Kidney (tissue), 14 donors: Measurements from ENCODE around the gene OR6C76. TPM values are rescaled to one million over a fixed set of nuclear protein-coding genes. Genes with fewer than 3 reads are reported as not detected.
"Not testable (repeated sequence)": the region's sequence is repeated elsewhere in the genome, so short reads cannot be mapped to it uniquely, and the experiment has no call there.

Experiments
- DNase-seq, 5 donors: peaks; one replicate each; pipeline ENCODE4 v3.0.0-alpha.2; 2013 to 2020
- FAIRE-seq: peaks from 2 replicates; lab custom pipeline; 2012; peaks lifted over from hg19 to GRCh38; lab: Jason Lieb, UNC
- H3K27ac ChIP-seq, 2 donors: one replicate each; pipeline ENCODE4 v1.7.0; 2013; ENCODE audit warnings: low read depth in 2 of 2, low read length in 2 of 2, inconsistent platforms in 1 of 2
- H3K27me3 ChIP-seq: one replicate; pipeline ENCODE4 v1.7.1; 2013; ENCODE audit warnings: low read length, inconsistent platforms; ENCODE audit not compliant: control insufficient read depth, insufficient read depth
- H3K36me3 ChIP-seq, 3 donors: one replicate each; pipeline versions ENCODE4 v1.7.0 to v1.7.1; 2013; ENCODE audit warnings: low read length in 3 of 3, control low read depth in 1 of 3, inconsistent platforms in 1 of 3; ENCODE audit not compliant: insufficient read depth in 3 of 3, control insufficient read depth in 2 of 3
- H3K4me1 ChIP-seq, 3 donors: one replicate each; pipeline versions ENCODE4 v1.7.0 to v1.7.1; 2013; ENCODE audit warnings: low read length in 3 of 3, inconsistent platforms in 1 of 3, low read depth in 1 of 3; ENCODE audit not compliant: control insufficient read depth in 2 of 3, insufficient read depth in 2 of 3
- H3K4me3 ChIP-seq, 3 donors: one replicate each; pipeline versions ENCODE4 v1.7.0 to v1.8.1; 2013; ENCODE audit warnings: low read length in 3 of 3, control low read depth in 1 of 3, inconsistent platforms in 1 of 3
- H3K9ac ChIP-seq, 3 donors: one replicate each; pipeline versions ENCODE4 v1.7.0 to v1.7.1; 2013; ENCODE audit warnings: low read length in 3 of 3, control low read depth in 1 of 3, inconsistent platforms in 1 of 3
- H3K9me3 ChIP-seq, 3 donors: one replicate each; pipeline versions ENCODE4 v1.7.0 to v1.7.1; 2013; ENCODE audit warnings: low read length in 3 of 3, control low read depth in 1 of 3, inconsistent platforms in 1 of 3; ENCODE audit not compliant: control insufficient read depth in 2 of 3, insufficient read depth in 1 of 3
- CTCF ChIP-seq: IDR thresholded peaks from 3 replicates; pipeline ENCODE4 v1.5.1; 2012; ENCODE audit warnings: mild to moderate bottlenecking, moderate library complexity, borderline replicate concordance; ENCODE audit not compliant: insufficient read depth; ENCODE audit errors: extremely low read depth
- intact Hi-C: fragments of 100-400 bp; cut with DNase I; formaldehyde crosslinking; loops from one replicate; pipeline ENCODE4 v1.11.1; 2022
- polyA plus RNA-seq: library from polyadenylated mRNA; stranded (reverse); fragments of 350-450 nt; fragmentation: Illumina TruSeq; extraction: RNeasy Lipid Tissue Mini Kit (QIAGEN cat#74804); gene quantifications from one replicate; pipeline ENCODE4 v1.2.3, GENCODE V29; 2014; ENCODE audit warnings: low read depth, low replicate concordance; ENCODE audit not compliant: insufficient read depth
- total RNA-seq: library from RNA; stranded (reverse); fragmentation: NEBNext Ultra II Directional; extraction: Animal tissue kit (Norgen Biotek cat#: 25700); gene quantifications from one replicate; pipeline ENCODE4 v1.2.1, GENCODE V29; 2021
- donor health status: control.
- donor health status: control.
- donor health status: control.
- donor health status: control.
- donor health status: control.
- donor health status: DM: yes; HTN: yes; CAD: no.
- donor health status: Normal renal cell carcinoma (clear cell type).

OR6C76 gene
- total and polyA plus RNA-seq, 2 donors from 2014 or later: not detected

- H3K9ac ChIP-seq, intact Hi-C loops, H3K4me1 ChIP-seq, H3K9me3 ChIP-seq, H3K27me3 ChIP-seq, H3K27ac ChIP-seq, FAIRE-seq, H3K4me3 ChIP-seq, H3K36me3 ChIP-seq: not testable (repeated sequence)
- peak in 4 of 5 donors; percentile 38 to 53 (median 40) for DNase-seq
These were observed 11.6 kb upstream of the OR6C76 start for GRCh38 chr12:55414396-55414823.

GRCh38 chr12:55414889-55415288 is 11.2 kb upstream of the OR6C76 start:
- H3K27me3 ChIP-seq: not testable (repeated sequence)

GRCh38 chr12:55416961-55417360 is 9.1 kb upstream of the OR6C76 start:
- Histone ChIP-seq H3K36me3 (no peaks in the 10 kb centered on the region), H3K27me3 (no peaks in the 10 kb centered on the region), H3K27ac (no peak overlapping the region), H3K9ac (no peak overlapping the region), H3K4me1 (no peaks in the 10 kb centered on the region), H3K9me3 (peaks cover 0 to 1% (median 0%) of the 10 kb centered on the region in 3 donors), H3K4me3 (no peak overlapping the region)
- intact Hi-C loops: no loop called here
- FAIRE-seq: no peak
- no peak for DNase-seq
- TF ChIP-seq CTCF: no peak

More at GRCh38 chr12:55414889-55415288, 11.2 kb upstream of the OR6C76 start:
- H3K27ac ChIP-seq, H3K9ac ChIP-seq, H3K36me3 ChIP-seq, H3K4me3 ChIP-seq, H3K9me3 ChIP-seq, H3K4me1 ChIP-seq, intact Hi-C loops, FAIRE-seq, DNase-seq: not testable (repeated sequence)

GRCh38 chr12:55420307-55420962 is 5.6 kb upstream of the OR6C76 start:
- no peak overlapping the region for H3K4me3 ChIP-seq
- no peaks in the 10 kb centered on the region for H3K27me3 ChIP-seq
- FAIRE-seq (no peak), DNase-seq (no peak)
- H3K36me3 ChIP-seq: no peaks in the 10 kb centered on the region
- no peak for TF ChIP-seq CTCF
- H3K27ac ChIP-seq: no peak overlapping the region
- intact Hi-C loops: no loop called here
- H3K9ac ChIP-seq: no peak overlapping the region
- no peaks in the 10 kb centered on the region for H3K4me1 ChIP-seq
- H3K9me3 ChIP-seq: peaks cover 0 to 1% (median 0%) of the 10 kb centered on the region in 3 donors
